ENCODE results near the gene CALB2.

- TF ChIP-seq, protein P1, sequence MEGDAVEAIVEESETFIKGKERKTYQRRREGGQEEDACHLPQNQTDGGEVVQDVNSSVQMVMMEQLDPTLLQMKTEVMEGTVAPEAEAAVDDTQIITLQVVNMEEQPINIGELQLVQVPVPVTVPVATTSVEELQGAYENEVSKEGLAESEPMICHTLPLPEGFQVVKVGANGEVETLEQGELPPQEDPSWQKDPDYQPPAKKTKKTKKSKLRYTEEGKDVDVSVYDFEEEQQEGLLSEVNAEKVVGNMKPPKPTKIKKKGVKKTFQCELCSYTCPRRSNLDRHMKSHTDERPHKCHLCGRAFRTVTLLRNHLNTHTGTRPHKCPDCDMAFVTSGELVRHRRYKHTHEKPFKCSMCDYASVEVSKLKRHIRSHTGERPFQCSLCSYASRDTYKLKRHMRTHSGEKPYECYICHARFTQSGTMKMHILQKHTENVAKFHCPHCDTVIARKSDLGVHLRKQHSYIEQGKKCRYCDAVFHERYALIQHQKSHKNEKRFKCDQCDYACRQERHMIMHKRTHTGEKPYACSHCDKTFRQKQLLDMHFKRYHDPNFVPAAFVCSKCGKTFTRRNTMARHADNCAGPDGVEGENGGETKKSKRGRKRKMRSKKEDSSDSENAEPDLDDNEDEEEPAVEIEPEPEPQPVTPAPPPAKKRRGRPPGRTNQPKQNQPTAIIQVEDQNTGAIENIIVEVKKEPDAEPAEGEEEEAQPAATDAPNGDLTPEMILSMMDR (conservative IDR thresholded peaks at IDR 0.05; ENCODE audit: low read length): no peak
- TF ChIP-seq EZH2phosphoT487 (IDR thresholded peaks at IDR 0.05; ENCODE audit: borderline replicate concordance): no peak
Observed at GRCh38 chr16:71399801-71400563, 41.5 kb downstream of the CALB2 start.

Measured in Loucy (cell line).